HEK293 (cell line): Measurements from ENCODE around the gene RRN3.
A peak's percentile ranks its signal among the peaks of the same experiment; 100 is the strongest.
"Not testable (repeated sequence)": the region's sequence is repeated elsewhere in the genome, so short reads cannot be mapped to it uniquely, and the experiment has no call there.

ENCODE experiments used
- CTCF ChIA-PET: fragments of 350-600 bp; formaldehyde crosslinking; extraction: SDS; loops from one replicate; lab custom pipeline; 2021; ENCODE audit warnings: antibody characterized with exemption; lab: Yijun Ruan, JAX
- POLR2A ChIA-PET: fragments of 300-600 bp; formaldehyde crosslinking; extraction: SDS; loops from one replicate; lab custom pipeline; 2020; ENCODE audit warnings: antibody characterized with exemption, inconsistent platforms; lab: Yijun Ruan, JAX
- H3K27ac ChIP-seq: fragments of 200-500 bp; sonication (Bioruptor generic); 2 replicates; pipeline ENCODE4 v1.5.1; 2014; ENCODE audit warnings: low read depth, low read length, control low read depth, inconsistent platforms; ENCODE audit errors: extremely low read depth
- H3K36me3 ChIP-seq, 2 experiments: fragments of 200-500 bp in 1 of 2; sonication (Bioruptor generic) in 1 of 2; 1 replicate in 1 of 2; 2 replicates in 1 of 2; pipeline ENCODE4 v1.5.1; 2014 to 2017; ENCODE audit warnings: inconsistent platforms in 2 of 2, low read length in 2 of 2; ENCODE audit not compliant: control insufficient read depth in 2 of 2, insufficient read depth in 1 of 2
- H3K4me1 ChIP-seq: fragments of 200-500 bp; sonication (Bioruptor generic); 2 replicates; pipeline ENCODE4 v1.5.1; 2014; ENCODE audit warnings: mild to moderate bottlenecking, low read length, inconsistent platforms; ENCODE audit not compliant: control insufficient read depth, insufficient read depth
- H3K4me3 ChIP-seq: 2 replicates; pipeline ENCODE4 v1.5.1; 2011; ENCODE audit warnings: low read depth, mild to moderate bottlenecking, control low read depth, low read length, moderate library complexity
- H3K9me3 ChIP-seq: fragments of 200-500 bp; sonication (Bioruptor generic); 2 replicates; pipeline ENCODE4 v1.5.1; 2014; ENCODE audit warnings: low read depth, low read length, inconsistent platforms; ENCODE audit not compliant: control insufficient read depth, insufficient read depth
- PRDM1 ChIP-seq: fragments of 450-650 bp; formaldehyde crosslinking; IDR thresholded peaks from 2 replicates; pipeline ENCODE4; 2016; ENCODE audit warnings: missing biosample characterization, missing genetic modification characterization
- ZBTB20 ChIP-seq: fragments of 450-650 bp; formaldehyde crosslinking; IDR thresholded peaks from 2 replicates; pipeline ENCODE4 v1.5.1; 2016; ENCODE audit warnings: missing biosample characterization, missing genetic modification characterization
- ZNF146 ChIP-seq: fragments of 450-650 bp; formaldehyde crosslinking; IDR thresholded peaks from 2 replicates; pipeline ENCODE4 v1.5.1; 2016; ENCODE audit warnings: missing biosample characterization, missing genetic modification characterization
- ZNF341 ChIP-seq: fragments of 450-650 bp; formaldehyde crosslinking; IDR thresholded peaks from 2 replicates; pipeline ENCODE4; 2016; ENCODE audit warnings: low read depth, missing biosample characterization, missing genetic modification characterization
- TF ChIP-seq, protein P1 (sequence below): fragments of 450-650 bp; formaldehyde crosslinking; IDR thresholded peaks from 2 replicates; pipeline ENCODE4 v1.5.1; 2016; ENCODE audit warnings: missing biosample characterization, missing genetic modification characterization, borderline replicate concordance

The RRN3 gene

DNA sequence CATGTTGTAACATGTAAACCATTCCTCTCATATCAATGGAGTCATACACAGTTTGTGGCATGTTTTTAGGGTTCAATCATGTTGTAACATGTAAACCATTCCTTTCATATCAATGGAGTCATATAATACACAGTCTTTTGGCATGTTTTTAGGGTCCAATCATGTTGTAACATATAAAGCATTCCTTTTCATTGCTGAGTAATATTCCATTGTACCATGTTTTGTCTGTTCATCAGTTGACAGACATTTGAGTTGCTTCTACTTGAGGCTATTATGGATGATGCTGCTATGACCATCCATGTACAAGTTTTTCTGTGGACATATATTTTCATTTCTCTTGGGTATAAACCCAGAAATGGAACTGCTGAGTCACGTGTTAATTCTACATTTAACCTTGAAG, 13.2 kb downstream of the RRN3 start:
- H3K9me3 ChIP-seq, CTCF ChIA-PET, H3K4me3 ChIP-seq: not testable (repeated sequence)
- peaks cover 3 to 67% of the 10 kb centered on the region in 2 experiments; a peak in 2 of 3 replicates for H3K36me3 ChIP-seq
- TF ChIP-seq ZNF146: peak; percentile 93
- TF ChIP-seq, all 188 proteins: peak for 1; not testable (repeated sequence) for 187
- H3K27ac ChIP-seq, H3K4me1 ChIP-seq, POLR2A ChIA-PET: not testable (repeated sequence)

DNA sequence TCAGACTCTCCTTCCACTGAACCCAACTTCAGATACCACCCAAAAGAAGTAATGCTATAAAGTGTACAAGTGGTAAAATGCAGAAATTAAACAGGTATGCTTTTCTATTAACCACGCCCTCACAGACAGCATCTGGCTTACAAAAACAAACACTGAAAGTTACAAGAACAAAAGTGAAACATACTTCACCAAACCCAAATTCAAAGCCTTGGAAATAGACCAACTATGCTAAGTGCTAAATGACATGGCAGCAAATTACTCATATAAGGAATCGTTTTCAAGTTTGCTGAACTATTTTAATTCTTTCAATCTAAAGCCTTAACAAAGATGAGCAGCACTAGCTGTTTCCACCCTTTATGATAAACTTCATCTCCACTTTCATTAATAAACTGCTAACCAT, 17.9 kb downstream of the RRN3 start:
- peaks cover 27 to 67% of the 10 kb centered on the region in 2 experiments; a peak in 2 of 3 replicates for H3K36me3 ChIP-seq
- CTCF ChIA-PET, POLR2A ChIA-PET, H3K27ac ChIP-seq, H3K4me3 ChIP-seq, H3K4me1 ChIP-seq, H3K9me3 ChIP-seq: not testable (repeated sequence)

DNA sequence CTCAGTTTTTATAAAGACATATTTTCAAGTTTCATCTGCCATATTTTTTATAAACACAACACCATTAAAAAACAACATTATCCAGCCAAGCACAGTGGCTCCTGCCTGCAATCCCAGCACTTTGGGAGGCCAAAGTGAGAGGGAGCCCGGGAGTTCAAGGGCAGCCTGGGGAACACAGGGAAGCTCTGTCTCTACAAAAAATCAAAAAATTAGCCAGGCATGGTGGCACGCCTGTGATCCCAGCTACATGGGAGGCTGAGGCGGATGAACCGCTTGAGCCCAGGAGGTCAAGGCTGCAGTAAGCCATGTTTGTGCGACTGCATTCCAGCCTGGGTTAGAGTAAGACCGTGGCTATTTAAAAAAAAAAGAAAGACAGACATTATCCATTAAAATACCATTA, 21.0 kb downstream of the RRN3 start:
- ChIA-PET CTCF (interaction anchor here (0.8 to 2.2 kb wide), 4 partner anchors 11 to 392 kb away, joined by 3 to 6 read pairs (median 4); no protein-coding TSS in a partner anchor), POLR2A (interaction anchor here (1.0 kb wide), 1 partner anchor 17 kb away, joined by 3 read pairs; no protein-coding TSS in a partner anchor)
- H3K27ac ChIP-seq: no peak overlapping the region
- TF ChIP-seq ZNF341 (tag by site-specific recombination): no peak
- TF ChIP-seq, protein P1, sequence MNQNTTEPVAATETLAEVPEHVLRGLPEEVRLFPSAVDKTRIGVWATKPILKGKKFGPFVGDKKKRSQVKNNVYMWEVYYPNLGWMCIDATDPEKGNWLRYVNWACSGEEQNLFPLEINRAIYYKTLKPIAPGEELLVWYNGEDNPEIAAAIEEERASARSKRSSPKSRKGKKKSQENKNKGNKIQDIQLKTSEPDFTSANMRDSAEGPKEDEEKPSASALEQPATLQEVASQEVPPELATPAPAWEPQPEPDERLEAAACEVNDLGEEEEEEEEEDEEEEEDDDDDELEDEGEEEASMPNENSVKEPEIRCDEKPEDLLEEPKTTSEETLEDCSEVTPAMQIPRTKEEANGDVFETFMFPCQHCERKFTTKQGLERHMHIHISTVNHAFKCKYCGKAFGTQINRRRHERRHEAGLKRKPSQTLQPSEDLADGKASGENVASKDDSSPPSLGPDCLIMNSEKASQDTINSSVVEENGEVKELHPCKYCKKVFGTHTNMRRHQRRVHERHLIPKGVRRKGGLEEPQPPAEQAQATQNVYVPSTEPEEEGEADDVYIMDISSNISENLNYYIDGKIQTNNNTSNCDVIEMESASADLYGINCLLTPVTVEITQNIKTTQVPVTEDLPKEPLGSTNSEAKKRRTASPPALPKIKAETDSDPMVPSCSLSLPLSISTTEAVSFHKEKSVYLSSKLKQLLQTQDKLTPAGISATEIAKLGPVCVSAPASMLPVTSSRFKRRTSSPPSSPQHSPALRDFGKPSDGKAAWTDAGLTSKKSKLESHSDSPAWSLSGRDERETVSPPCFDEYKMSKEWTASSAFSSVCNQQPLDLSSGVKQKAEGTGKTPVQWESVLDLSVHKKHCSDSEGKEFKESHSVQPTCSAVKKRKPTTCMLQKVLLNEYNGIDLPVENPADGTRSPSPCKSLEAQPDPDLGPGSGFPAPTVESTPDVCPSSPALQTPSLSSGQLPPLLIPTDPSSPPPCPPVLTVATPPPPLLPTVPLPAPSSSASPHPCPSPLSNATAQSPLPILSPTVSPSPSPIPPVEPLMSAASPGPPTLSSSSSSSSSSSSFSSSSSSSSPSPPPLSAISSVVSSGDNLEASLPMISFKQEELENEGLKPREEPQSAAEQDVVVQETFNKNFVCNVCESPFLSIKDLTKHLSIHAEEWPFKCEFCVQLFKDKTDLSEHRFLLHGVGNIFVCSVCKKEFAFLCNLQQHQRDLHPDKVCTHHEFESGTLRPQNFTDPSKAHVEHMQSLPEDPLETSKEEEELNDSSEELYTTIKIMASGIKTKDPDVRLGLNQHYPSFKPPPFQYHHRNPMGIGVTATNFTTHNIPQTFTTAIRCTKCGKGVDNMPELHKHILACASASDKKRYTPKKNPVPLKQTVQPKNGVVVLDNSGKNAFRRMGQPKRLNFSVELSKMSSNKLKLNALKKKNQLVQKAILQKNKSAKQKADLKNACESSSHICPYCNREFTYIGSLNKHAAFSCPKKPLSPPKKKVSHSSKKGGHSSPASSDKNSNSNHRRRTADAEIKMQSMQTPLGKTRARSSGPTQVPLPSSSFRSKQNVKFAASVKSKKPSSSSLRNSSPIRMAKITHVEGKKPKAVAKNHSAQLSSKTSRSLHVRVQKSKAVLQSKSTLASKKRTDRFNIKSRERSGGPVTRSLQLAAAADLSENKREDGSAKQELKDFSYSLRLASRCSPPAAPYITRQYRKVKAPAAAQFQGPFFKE: no peak
- no peak for TF ChIP-seq ZBTB20 (tag by site-specific recombination)
- no peaks in the 10 kb centered on the region for H3K9me3 ChIP-seq
- no peak overlapping the region for H3K4me3 ChIP-seq
- H3K4me1 ChIP-seq: no peaks in the 10 kb centered on the region
- H3K36me3 ChIP-seq: peaks cover 27 to 76% of the 10 kb centered on the region in 2 experiments; a peak in 2 of 3 replicates

GRCh38 chr16:15071916-15072769, 21.9 kb downstream of the RRN3 start:
- peak; percentile 31; the same call in 1 of the 2 replicates for TF ChIP-seq PRDM1 (tag by site-specific recombination)
- TF ChIP-seq, all 188 proteins: peak for 1; not testable (repeated sequence) for 187

DNA sequence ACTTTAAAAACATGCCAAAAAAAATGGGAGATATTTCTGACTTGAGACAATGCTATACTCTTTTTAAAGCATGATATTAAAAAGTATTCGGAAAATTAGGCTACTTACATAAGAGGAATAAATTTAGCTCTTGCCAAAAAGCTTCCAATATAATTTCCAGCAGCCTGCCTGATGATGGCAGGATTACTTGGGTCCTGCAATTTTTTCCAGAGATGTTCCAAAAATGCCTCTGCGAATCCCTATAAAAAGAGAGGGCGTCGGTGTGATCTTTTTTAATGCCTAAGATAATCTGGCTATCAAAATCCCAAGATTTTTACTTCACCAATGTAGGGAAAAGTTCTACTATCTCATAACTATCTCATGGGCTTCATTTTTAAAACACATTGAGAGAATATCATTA, 23.1 kb downstream of the RRN3 start:
- CTCF ChIA-PET, H3K4me1 ChIP-seq, H3K27ac ChIP-seq, H3K4me3 ChIP-seq, H3K9me3 ChIP-seq, POLR2A ChIA-PET: not testable (repeated sequence)
- H3K36me3 ChIP-seq: peaks cover 27 to 69% of the 10 kb centered on the region in 2 experiments; a peak in 2 of 3 replicates

More at GRCh38 chr16:15071916-15072769, 21.9 kb downstream of the RRN3 start:
- H3K36me3 ChIP-seq: peaks cover 27 to 71% of the 10 kb centered on the region in 2 experiments; a peak in 2 of 3 replicates
- ChIA-PET POLR2A (interaction anchor here (1.0 kb wide), 1 partner anchor 16 kb away, joined by 3 read pairs; no protein-coding TSS in a partner anchor), CTCF (interaction anchor here (0.6 to 2.2 kb wide), 5 partner anchors 10 to 393 kb away, joined by 3 to 6 read pairs (median 4); no protein-coding TSS in a partner anchor)
- not testable (repeated sequence) for H3K9me3 ChIP-seq, H3K4me1 ChIP-seq, H3K27ac ChIP-seq, H3K4me3 ChIP-seq

DNA sequence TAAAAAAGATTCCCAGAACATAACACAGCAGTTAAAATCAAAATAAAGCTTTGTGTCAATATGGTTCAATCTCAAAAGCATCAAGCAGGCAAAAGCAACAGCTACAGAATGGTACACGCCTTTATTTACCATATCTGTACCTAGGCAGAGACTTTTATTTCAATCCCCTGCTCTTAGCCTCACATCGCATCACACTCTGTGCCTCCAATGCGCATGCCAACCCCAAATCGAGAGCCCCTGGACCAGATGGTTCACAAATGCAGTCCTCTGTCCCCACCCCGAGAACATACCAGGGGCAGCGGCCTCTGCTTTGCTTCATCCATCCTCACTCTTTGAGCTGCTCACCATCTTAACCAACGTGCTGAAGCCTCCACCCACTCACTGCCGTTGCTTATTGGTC, 27.4 kb downstream of the RRN3 start:
- H3K4me1 ChIP-seq, H3K4me3 ChIP-seq, H3K9me3 ChIP-seq, CTCF ChIA-PET, H3K27ac ChIP-seq: not testable (repeated sequence)
- H3K36me3 ChIP-seq: peaks cover 0 to 62% of the 10 kb centered on the region in 2 experiments; a peak in 2 of 3 replicates
- POLR2A ChIA-PET: interaction anchor here (0.7 kb wide), 1 partner anchor 28 kb away, joined by 4 read pairs; no protein-coding TSS in a partner anchor

DNA sequence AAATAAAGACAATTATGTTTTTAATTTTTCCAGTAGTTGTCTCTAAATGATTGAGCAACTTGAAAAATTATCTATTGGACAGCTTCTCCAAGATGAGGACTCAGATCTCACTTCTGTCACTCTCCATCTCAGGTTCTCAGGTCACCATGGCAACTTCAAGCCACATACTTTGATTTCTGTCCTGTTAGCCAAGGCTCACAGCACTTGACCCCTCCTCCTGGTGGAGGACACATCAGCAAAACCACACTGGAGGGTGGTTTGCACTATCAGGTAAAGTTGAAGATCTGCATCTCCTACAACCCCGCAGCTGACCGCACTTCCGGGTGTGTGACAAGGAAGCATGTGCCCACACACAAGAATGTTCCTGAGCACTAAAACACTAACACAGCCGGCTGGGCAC, 28.1 kb downstream of the RRN3 start:
- POLR2A ChIA-PET, H3K4me3 ChIP-seq, H3K9me3 ChIP-seq, CTCF ChIA-PET, H3K27ac ChIP-seq, H3K4me1 ChIP-seq: not testable (repeated sequence)
- H3K36me3 ChIP-seq: peaks cover 6 to 66% of the 10 kb centered on the region in 2 experiments
